ENCODE results near the gene BANF2.
A peak's percentile ranks its signal among the peaks of the same experiment; 100 is the strongest.

The BANF2 gene

GRCh38 chr20:17681726-17682102, 18.1 kb upstream of the BANF2 start:
- DNase-seq (ENCODE audit: extremely low spot score, insufficient read length, low read depth) (no peak), FAIRE-seq (no peak)

- peak; percentile 97 for FAIRE-seq
- peak; percentile 99 for DNase-seq (ENCODE audit: extremely low spot score, insufficient read length, low read depth)
Observed at GRCh38 chr20:17682103-17682888, 17.5 kb upstream of the BANF2 start, which contains the start of gene RRBP1. RRBP1 (minus strand) TSS chr20:17682242; CDS start chr20:17660507, 21,735 bp downstream.

GRCh38 chr20:17682889-17683198, 16.9 kb upstream of the BANF2 start:
- DNase-seq (ENCODE audit: extremely low spot score, insufficient read length, low read depth) (no peak), FAIRE-seq (no peak)

GRCh38 chr20:17683218-17684076, 16.3 kb upstream of the BANF2 start:
- FAIRE-seq (no peak), DNase-seq (ENCODE audit: extremely low spot score, insufficient read length, low read depth) (no peak)

- DNase-seq (ENCODE audit: extremely low spot score, insufficient read length, low read depth) (no peak), FAIRE-seq (no peak)
Observed at GRCh38 chr20:17684077-17684888, 15.5 kb upstream of the BANF2 start.

- no peak for DNase-seq (ENCODE audit: extremely low spot score, insufficient read length, low read depth)
- FAIRE-seq = no peak
Observed at GRCh38 chr20:17685168-17685567, 14.6 kb upstream of the BANF2 start.

- DNase-seq (ENCODE audit: extremely low spot score, insufficient read length, low read depth) = no peak
- no peak for FAIRE-seq
Observed at GRCh38 chr20:17687800-17688199, 12.0 kb upstream of the BANF2 start.

GRCh38 chr20:17688965-17689364, 10.8 kb upstream of the BANF2 start:
- DNase-seq (ENCODE audit: extremely low spot score, insufficient read length, low read depth) = no peak
- FAIRE-seq = no peak

- FAIRE-seq (no peak), DNase-seq (ENCODE audit: extremely low spot score, insufficient read length, low read depth) (no peak)
Observed at GRCh38 chr20:17690144-17690543, 9.6 kb upstream of the BANF2 start.

- DNase-seq (ENCODE audit: extremely low spot score, insufficient read length, low read depth) (no peak), FAIRE-seq (no peak)
Observed at GRCh38 chr20:17691758-17692157, 8.0 kb upstream of the BANF2 start.

GRCh38 chr20:17693444-17694001, 6.2 kb upstream of the BANF2 start:
- FAIRE-seq (no peak), DNase-seq (ENCODE audit: extremely low spot score, insufficient read length, low read depth) (no peak)

GRCh38 chr20:17694767-17695166, 5.0 kb upstream of the BANF2 start:
- FAIRE-seq (no peak), DNase-seq (ENCODE audit: extremely low spot score, insufficient read length, low read depth) (no peak)

- DNase-seq (ENCODE audit: extremely low spot score, insufficient read length, low read depth) (no peak), FAIRE-seq (no peak)
Observed at GRCh38 chr20:17696287-17696686, 3.5 kb upstream of the BANF2 start.

- FAIRE-seq (no peak), DNase-seq (ENCODE audit: extremely low spot score, insufficient read length, low read depth) (no peak)
Observed at GRCh38 chr20:17697171-17697570, 2.6 kb upstream of the BANF2 start.

- DNase-seq (ENCODE audit: extremely low spot score, insufficient read length, low read depth) (no peak), FAIRE-seq (no peak)
Observed at GRCh38 chr20:17698384-17698783, 1.4 kb upstream of the BANF2 start.

GRCh38 chr20:17700637-17701036, 871 bp downstream of the BANF2 start:
- no peak for DNase-seq (ENCODE audit: extremely low spot score, insufficient read length, low read depth)
- FAIRE-seq = no peak

- FAIRE-seq = no peak
Observed at GRCh38 chr20:17701826-17702225, 2.1 kb downstream of the BANF2 start.

GRCh38 chr20:17704589-17705317, 5.0 kb downstream of the BANF2 start:
- no peak for FAIRE-seq
- DNase-seq (ENCODE audit: extremely low spot score, insufficient read length, low read depth) = no peak

More at GRCh38 chr20:17701826-17702225, 2.1 kb downstream of the BANF2 start:
- DNase-seq (ENCODE audit: extremely low spot score, insufficient read length, low read depth) = no peak

- DNase-seq (ENCODE audit: extremely low spot score, insufficient read length, low read depth) (no peak), FAIRE-seq (no peak)
Observed at GRCh38 chr20:17705916-17706315, 6.2 kb downstream of the BANF2 start.

GRCh38 chr20:17706632-17707031, 6.9 kb downstream of the BANF2 start:
- FAIRE-seq = no peak
- DNase-seq (ENCODE audit: extremely low spot score, insufficient read length, low read depth) = no peak

Data from GM18507 (cell line).